HEK293 (cell line): Measurements from ENCODE around the gene TNFAIP1.
A peak's percentile ranks its signal among the peaks of the same experiment; 100 is the strongest.

Source experiments
- CTCF ChIA-PET: fragments of 350-600 bp; formaldehyde crosslinking; extraction: SDS; loops from one replicate; lab custom pipeline; 2021; ENCODE audit warnings: antibody characterized with exemption; lab: Yijun Ruan, JAX
- POLR2A ChIA-PET: fragments of 300-600 bp; formaldehyde crosslinking; extraction: SDS; loops from one replicate; lab custom pipeline; 2020; ENCODE audit warnings: antibody characterized with exemption, inconsistent platforms; lab: Yijun Ruan, JAX
- H3K27ac ChIP-seq: fragments of 200-500 bp; sonication (Bioruptor generic); 2 replicates; pipeline ENCODE4 v1.5.1; 2014; ENCODE audit warnings: low read depth, low read length, control low read depth, inconsistent platforms; ENCODE audit errors: extremely low read depth
- H3K36me3 ChIP-seq, 2 experiments: fragments of 200-500 bp in 1 of 2; sonication (Bioruptor generic) in 1 of 2; 1 replicate in 1 of 2; 2 replicates in 1 of 2; pipeline ENCODE4 v1.5.1; 2014 to 2017; ENCODE audit warnings: inconsistent platforms in 2 of 2, low read length in 2 of 2; ENCODE audit not compliant: control insufficient read depth in 2 of 2, insufficient read depth in 1 of 2
- H3K4me1 ChIP-seq: fragments of 200-500 bp; sonication (Bioruptor generic); 2 replicates; pipeline ENCODE4 v1.5.1; 2014; ENCODE audit warnings: mild to moderate bottlenecking, low read length, inconsistent platforms; ENCODE audit not compliant: control insufficient read depth, insufficient read depth
- H3K4me3 ChIP-seq: 2 replicates; pipeline ENCODE4 v1.5.1; 2011; ENCODE audit warnings: low read depth, mild to moderate bottlenecking, control low read depth, low read length, moderate library complexity
- H3K9me3 ChIP-seq: fragments of 200-500 bp; sonication (Bioruptor generic); 2 replicates; pipeline ENCODE4 v1.5.1; 2014; ENCODE audit warnings: low read depth, low read length, inconsistent platforms; ENCODE audit not compliant: control insufficient read depth, insufficient read depth
- EGR2 ChIP-seq: fragments of 450-650 bp; formaldehyde crosslinking; IDR thresholded peaks from 2 replicates; pipeline ENCODE4 v1.5.1; 2016; ENCODE audit warnings: low read depth, missing biosample characterization, missing genetic modification characterization
- GLIS1 ChIP-seq: fragments of 450-650 bp; formaldehyde crosslinking; IDR thresholded peaks from 2 replicates; pipeline ENCODE4 v1.5.1; 2016; ENCODE audit warnings: missing biosample characterization, missing genetic modification characterization
- GLIS2 ChIP-seq: fragments of 450-650 bp; formaldehyde crosslinking; IDR thresholded peaks from 2 replicates; pipeline ENCODE4 v1.5.1; 2016; ENCODE audit warnings: missing biosample characterization, missing genetic modification characterization
- KLF8 ChIP-seq: fragments of 450-650 bp; formaldehyde crosslinking; IDR thresholded peaks from 2 replicates; pipeline ENCODE4 v1.5.1; 2016; ENCODE audit warnings: missing biosample characterization, missing genetic modification characterization
- SP2 ChIP-seq: fragments of 450-650 bp; formaldehyde crosslinking; IDR thresholded peaks from 2 replicates; pipeline ENCODE4 v1.5.1; 2016; ENCODE audit warnings: missing biosample characterization, missing genetic modification characterization
- SP7 ChIP-seq: fragments of 450-650 bp; formaldehyde crosslinking; IDR thresholded peaks from 2 replicates; pipeline ENCODE4 v1.5.1; 2016; ENCODE audit warnings: missing biosample characterization, missing genetic modification characterization
- ZBTB17 ChIP-seq: fragments of 450-650 bp; formaldehyde crosslinking; IDR thresholded peaks from 2 replicates; pipeline ENCODE4 v1.5.1; 2016; ENCODE audit warnings: missing biosample characterization, missing genetic modification characterization
- ZBTB21 ChIP-seq: fragments of 450-650 bp; formaldehyde crosslinking; IDR thresholded peaks from 2 replicates; pipeline ENCODE4 v1.5.1; 2017; ENCODE audit warnings: missing biosample characterization, missing genetic modification characterization
- ZFP41 ChIP-seq: fragments of 450-650 bp; formaldehyde crosslinking; IDR thresholded peaks from 2 replicates; pipeline ENCODE4 v1.5.1; 2016; ENCODE audit warnings: missing biosample characterization, missing genetic modification characterization, borderline replicate concordance
- ZNF146 ChIP-seq: fragments of 450-650 bp; formaldehyde crosslinking; IDR thresholded peaks from 2 replicates; pipeline ENCODE4 v1.5.1; 2016; ENCODE audit warnings: missing biosample characterization, missing genetic modification characterization
- ZNF155 ChIP-seq: fragments of 450-650 bp; formaldehyde crosslinking; IDR thresholded peaks from 2 replicates; pipeline ENCODE4 v1.5.1; 2016; ENCODE audit warnings: missing biosample characterization, missing genetic modification characterization
- ZNF214 ChIP-seq: fragments of 450-650 bp; formaldehyde crosslinking; IDR thresholded peaks from 2 replicates; pipeline ENCODE4 v1.5.1; 2017; ENCODE audit warnings: missing biosample characterization, mild to moderate bottlenecking, missing genetic modification characterization, borderline replicate concordance
- ZNF335 ChIP-seq: fragments of 450-650 bp; formaldehyde crosslinking; conservative IDR thresholded peaks from 2 replicates; pipeline ENCODE4 v1.5.1; 2016; ENCODE audit warnings: missing biosample characterization, missing genetic modification characterization
- ZNF366 ChIP-seq: fragments of 450-650 bp; formaldehyde crosslinking; conservative IDR thresholded peaks from 2 replicates; pipeline ENCODE4 v1.5.1; 2016; ENCODE audit warnings: missing biosample characterization, missing genetic modification characterization
- ZNF48 ChIP-seq: fragments of 450-650 bp; formaldehyde crosslinking; IDR thresholded peaks from 2 replicates; pipeline ENCODE4 v1.5.1; 2016; ENCODE audit warnings: missing biosample characterization, missing genetic modification characterization
- ZNF558 ChIP-seq: fragments of 450-650 bp; formaldehyde crosslinking; IDR thresholded peaks from 2 replicates; pipeline ENCODE4 v1.5.1; 2016; ENCODE audit warnings: missing biosample characterization, missing genetic modification characterization
- ZNF621 ChIP-seq: fragments of 450-650 bp; formaldehyde crosslinking; IDR thresholded peaks from 2 replicates; pipeline ENCODE4 v1.5.1; 2017; ENCODE audit warnings: missing biosample characterization, missing genetic modification characterization
- ZNF629 ChIP-seq: fragments of 450-650 bp; formaldehyde crosslinking; IDR thresholded peaks from 2 replicates; pipeline ENCODE4 v1.5.1; 2017; ENCODE audit warnings: missing biosample characterization, missing genetic modification characterization
- ZNF791 ChIP-seq: fragments of 450-650 bp; formaldehyde crosslinking; IDR thresholded peaks from 2 replicates; pipeline ENCODE4 v1.5.1; 2016; ENCODE audit warnings: missing biosample characterization, missing genetic modification characterization
- TF ChIP-seq, protein P1 (sequence below): fragments of 450-650 bp; formaldehyde crosslinking; IDR thresholded peaks from 2 replicates; pipeline ENCODE4 v1.5.1; 2016; ENCODE audit warnings: missing biosample characterization, missing genetic modification characterization
- TF ChIP-seq, protein P2 (sequence below): fragments of 450-650 bp; formaldehyde crosslinking; IDR thresholded peaks from 2 replicates; pipeline ENCODE4 v1.5.1; 2016; ENCODE audit warnings: missing biosample characterization, missing genetic modification characterization
- TF ChIP-seq, protein P3 (sequence below): fragments of 450-650 bp; formaldehyde crosslinking; IDR thresholded peaks from 2 replicates; pipeline ENCODE4 v1.5.1; 2017; ENCODE audit warnings: missing biosample characterization, missing genetic modification characterization
- TF ChIP-seq, protein P4 (sequence below): fragments of 450-650 bp; formaldehyde crosslinking; conservative IDR thresholded peaks from 2 replicates; pipeline ENCODE4 v1.5.1; 2016; ENCODE audit warnings: low read depth, missing biosample characterization, missing genetic modification characterization

TNFAIP1 gene

DNA sequence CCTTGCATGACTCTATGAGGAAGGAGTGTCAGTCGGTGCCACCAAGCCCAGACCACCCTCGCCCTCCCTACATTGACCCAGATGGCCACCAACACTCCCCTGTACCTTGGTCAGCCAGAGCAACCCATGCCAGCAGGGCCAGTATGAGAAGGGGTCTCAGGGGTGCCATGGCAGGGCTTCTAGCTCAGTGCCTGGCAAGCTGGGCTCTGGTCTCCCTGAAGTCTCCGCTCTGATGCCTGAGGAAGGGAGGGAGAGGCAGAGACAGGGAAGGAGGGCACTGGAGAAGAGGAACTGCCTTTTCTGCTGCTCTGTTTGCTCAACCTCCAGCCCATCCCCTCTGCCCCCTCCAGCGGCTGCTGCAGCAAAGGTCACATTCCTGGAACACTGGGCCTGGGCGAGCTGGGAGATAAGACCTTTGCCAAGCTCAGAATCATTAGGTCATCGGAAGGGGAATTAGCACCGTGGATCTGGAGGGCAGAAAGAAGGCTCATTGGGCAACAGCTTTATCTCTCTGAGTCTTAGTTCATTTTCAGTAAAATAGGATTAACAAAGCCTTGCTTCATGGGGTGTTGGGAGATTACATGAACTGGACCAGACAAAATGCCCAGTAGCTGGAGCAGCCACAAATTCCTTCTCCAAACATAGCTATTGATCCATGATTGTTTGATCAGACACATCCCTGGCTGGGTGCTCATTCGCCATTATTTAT is 34.6 kb downstream of the TNFAIP1 start, which contains the start of gene VTN:
TSS of gene VTN (minus strand) at position 273 of the 709 bp plus-strand sequence. CDS start at position 169, 104 bp downstream.
- Histone ChIP-seq H3K4me1 (peaks cover 13% of the 10 kb centered on the region), H3K27ac (peak within 1 kb of the TSS; percentile 11), H3K36me3 (peaks cover 0 to 1% of the 10 kb centered on the region in 2 experiments; a peak in 2 of 3 replicates), H3K4me3 (peak within 1 kb of the TSS; percentile 11; the same call in 1 of the 2 replicates), H3K9me3 (no peaks in the 10 kb centered on the region)
- CTCF ChIA-PET, result interaction anchor here (0.6 to 1.5 kb wide), 8 partner anchors 9 to 170 kb away, joined by 3 to 6 read pairs (median 4); no protein-coding TSS in a partner anchor
- TF ChIP-seq ZNF155 (tag by site-specific recombination), result no peak
- TF ChIP-seq, protein P1, sequence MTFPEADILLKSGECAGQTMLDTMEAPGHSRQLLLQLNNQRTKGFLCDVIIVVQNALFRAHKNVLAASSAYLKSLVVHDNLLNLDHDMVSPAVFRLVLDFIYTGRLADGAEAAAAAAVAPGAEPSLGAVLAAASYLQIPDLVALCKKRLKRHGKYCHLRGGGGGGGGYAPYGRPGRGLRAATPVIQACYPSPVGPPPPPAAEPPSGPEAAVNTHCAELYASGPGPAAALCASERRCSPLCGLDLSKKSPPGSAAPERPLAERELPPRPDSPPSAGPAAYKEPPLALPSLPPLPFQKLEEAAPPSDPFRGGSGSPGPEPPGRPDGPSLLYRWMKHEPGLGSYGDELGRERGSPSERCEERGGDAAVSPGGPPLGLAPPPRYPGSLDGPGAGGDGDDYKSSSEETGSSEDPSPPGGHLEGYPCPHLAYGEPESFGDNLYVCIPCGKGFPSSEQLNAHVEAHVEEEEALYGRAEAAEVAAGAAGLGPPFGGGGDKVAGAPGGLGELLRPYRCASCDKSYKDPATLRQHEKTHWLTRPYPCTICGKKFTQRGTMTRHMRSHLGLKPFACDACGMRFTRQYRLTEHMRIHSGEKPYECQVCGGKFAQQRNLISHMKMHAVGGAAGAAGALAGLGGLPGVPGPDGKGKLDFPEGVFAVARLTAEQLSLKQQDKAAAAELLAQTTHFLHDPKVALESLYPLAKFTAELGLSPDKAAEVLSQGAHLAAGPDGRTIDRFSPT (tag by site-specific recombination), result no peak
- peak; percentile 10; the same call in 1 of the 2 replicates for TF ChIP-seq EGR2 (tag by site-specific recombination)
- peak; percentile 18; the same call in 1 of the 2 replicates for TF ChIP-seq ZNF335
- TF ChIP-seq SP7, result peak; percentile 48
- TF ChIP-seq, protein P2, sequence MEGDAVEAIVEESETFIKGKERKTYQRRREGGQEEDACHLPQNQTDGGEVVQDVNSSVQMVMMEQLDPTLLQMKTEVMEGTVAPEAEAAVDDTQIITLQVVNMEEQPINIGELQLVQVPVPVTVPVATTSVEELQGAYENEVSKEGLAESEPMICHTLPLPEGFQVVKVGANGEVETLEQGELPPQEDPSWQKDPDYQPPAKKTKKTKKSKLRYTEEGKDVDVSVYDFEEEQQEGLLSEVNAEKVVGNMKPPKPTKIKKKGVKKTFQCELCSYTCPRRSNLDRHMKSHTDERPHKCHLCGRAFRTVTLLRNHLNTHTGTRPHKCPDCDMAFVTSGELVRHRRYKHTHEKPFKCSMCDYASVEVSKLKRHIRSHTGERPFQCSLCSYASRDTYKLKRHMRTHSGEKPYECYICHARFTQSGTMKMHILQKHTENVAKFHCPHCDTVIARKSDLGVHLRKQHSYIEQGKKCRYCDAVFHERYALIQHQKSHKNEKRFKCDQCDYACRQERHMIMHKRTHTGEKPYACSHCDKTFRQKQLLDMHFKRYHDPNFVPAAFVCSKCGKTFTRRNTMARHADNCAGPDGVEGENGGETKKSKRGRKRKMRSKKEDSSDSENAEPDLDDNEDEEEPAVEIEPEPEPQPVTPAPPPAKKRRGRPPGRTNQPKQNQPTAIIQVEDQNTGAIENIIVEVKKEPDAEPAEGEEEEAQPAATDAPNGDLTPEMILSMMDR (tag by site-specific recombination), result 0 out of 2 replicates have a peak, but pooled peaks have one; percentile 2
- no peak for TF ChIP-seq ZNF791 (tag by site-specific recombination)
- peak; percentile 65 for TF ChIP-seq GLIS1 (tag by site-specific recombination)
- TF ChIP-seq ZBTB21 (tag by site-specific recombination), result no peak
- peak; percentile 68; the same call in 1 of the 2 replicates for TF ChIP-seq ZBTB17 (tag by site-specific recombination)
- TF ChIP-seq ZNF366 (tag by site-specific recombination), result peak; percentile 69
- 0 out of 2 replicates have a peak, but pooled peaks have one; percentile 21 for TF ChIP-seq KLF8 (tag by site-specific recombination)
- TF ChIP-seq SP2 (tag by site-specific recombination), result peak; percentile 50
- peak; percentile 52 for TF ChIP-seq ZNF629 (tag by site-specific recombination)
- TF ChIP-seq, protein P3, sequence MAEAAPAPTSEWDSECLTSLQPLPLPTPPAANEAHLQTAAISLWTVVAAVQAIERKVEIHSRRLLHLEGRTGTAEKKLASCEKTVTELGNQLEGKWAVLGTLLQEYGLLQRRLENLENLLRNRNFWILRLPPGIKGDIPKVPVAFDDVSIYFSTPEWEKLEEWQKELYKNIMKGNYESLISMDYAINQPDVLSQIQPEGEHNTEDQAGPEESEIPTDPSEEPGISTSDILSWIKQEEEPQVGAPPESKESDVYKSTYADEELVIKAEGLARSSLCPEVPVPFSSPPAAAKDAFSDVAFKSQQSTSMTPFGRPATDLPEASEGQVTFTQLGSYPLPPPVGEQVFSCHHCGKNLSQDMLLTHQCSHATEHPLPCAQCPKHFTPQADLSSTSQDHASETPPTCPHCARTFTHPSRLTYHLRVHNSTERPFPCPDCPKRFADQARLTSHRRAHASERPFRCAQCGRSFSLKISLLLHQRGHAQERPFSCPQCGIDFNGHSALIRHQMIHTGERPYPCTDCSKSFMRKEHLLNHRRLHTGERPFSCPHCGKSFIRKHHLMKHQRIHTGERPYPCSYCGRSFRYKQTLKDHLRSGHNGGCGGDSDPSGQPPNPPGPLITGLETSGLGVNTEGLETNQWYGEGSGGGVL (tag by site-specific recombination), result peak; percentile 31; the same call in 1 of the 2 replicates
- POLR2A ChIA-PET, result interaction anchor here (1.1 to 7.1 kb wide), 4 partner anchors 10 to 35 kb away, joined by 4 to 66 read pairs (median 12); partner anchors contain the start of genes IFT20, POLDIP2, SLC46A1 and TNFAIP1

DNA sequence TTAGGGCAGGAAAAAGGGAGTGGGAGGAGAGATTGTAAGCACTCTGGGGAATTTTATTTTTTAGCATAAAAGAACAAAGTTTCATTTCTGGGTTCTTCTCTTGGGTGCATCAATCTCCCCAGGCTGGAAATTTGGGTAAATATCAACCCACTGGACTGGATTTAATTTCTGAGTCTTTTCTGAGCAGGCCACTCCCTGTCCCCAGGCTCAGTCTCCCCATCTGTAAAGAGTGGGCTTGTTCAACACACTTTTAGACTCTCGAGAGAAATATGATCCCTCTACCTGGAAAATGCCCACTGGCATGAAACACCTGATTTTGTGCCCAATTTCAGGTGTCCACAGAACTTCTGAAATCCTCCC is 35.2 kb downstream of the TNFAIP1 start:
- ChIA-PET POLR2A (interaction anchor here (1.1 to 7.1 kb wide), 4 partner anchors 10 to 35 kb away, joined by 4 to 66 read pairs (median 12); partner anchors contain the start of genes IFT20, POLDIP2, SLC46A1 and TNFAIP1), CTCF (interaction anchor here (0.6 to 1.5 kb wide), 4 partner anchors 8 to 169 kb away, joined by 3 to 6 read pairs (median 4); no protein-coding TSS in a partner anchor)
- H3K36me3 ChIP-seq, result no peaks in the 10 kb centered on the region; a peak in 1 of 3 replicates
- peak overlapping the region; percentile 11 for H3K27ac ChIP-seq
- H3K4me1 ChIP-seq, result peaks cover 13% of the 10 kb centered on the region
- H3K9me3 ChIP-seq, result no peaks in the 10 kb centered on the region
- H3K4me3 ChIP-seq, result no peak overlapping the region
- TF ChIP-seq ZNF214 (tag by site-specific recombination), result no peak
- TF ChIP-seq, protein P4, sequence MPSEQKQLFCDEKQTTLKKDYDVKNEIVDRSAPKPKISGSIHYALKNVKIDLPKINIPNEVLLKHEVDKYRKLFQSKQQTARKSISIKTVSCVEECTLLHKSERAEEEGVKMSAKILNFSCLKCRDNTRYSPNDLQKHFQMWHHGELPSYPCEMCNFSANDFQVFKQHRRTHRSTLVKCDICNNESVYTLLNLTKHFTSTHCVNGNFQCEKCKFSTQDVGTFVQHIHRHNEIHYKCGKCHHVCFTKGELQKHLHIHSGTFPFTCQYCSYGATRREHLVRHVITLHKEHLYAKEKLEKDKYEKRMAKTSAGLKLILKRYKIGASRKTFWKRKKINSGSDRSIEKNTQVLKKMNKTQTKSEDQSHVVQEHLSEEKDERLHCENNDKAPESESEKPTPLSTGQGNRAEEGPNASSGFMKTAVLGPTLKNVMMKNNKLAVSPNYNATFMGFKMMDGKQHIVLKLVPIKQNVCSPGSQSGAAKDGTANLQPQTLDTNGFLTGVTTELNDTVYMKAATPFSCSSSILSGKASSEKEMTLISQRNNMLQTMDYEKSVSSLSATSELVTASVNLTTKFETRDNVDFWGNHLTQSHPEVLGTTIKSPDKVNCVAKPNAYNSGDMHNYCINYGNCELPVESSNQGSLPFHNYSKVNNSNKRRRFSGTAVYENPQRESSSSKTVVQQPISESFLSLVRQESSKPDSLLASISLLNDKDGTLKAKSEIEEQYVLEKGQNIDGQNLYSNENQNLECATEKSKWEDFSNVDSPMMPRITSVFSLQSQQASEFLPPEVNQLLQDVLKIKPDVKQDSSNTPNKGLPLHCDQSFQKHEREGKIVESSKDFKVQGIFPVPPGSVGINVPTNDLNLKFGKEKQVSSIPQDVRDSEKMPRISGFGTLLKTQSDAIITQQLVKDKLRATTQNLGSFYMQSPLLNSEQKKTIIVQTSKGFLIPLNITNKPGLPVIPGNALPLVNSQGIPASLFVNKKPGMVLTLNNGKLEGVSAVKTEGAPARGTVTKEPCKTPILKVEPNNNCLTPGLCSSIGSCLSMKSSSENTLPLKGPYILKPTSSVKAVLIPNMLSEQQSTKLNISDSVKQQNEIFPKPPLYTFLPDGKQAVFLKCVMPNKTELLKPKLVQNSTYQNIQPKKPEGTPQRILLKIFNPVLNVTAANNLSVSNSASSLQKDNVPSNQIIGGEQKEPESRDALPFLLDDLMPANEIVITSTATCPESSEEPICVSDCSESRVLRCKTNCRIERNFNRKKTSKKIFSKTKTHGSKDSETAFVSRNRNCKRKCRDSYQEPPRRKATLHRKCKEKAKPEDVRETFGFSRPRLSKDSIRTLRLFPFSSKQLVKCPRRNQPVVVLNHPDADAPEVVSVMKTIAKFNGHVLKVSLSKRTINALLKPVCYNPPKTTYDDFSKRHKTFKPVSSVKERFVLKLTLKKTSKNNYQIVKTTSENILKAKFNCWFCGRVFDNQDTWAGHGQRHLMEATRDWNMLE (tag by site-specific recombination), result no peak
- TF ChIP-seq ZFP41 (tag by site-specific recombination), result no peak
- no peak for TF ChIP-seq ZBTB17 (tag by site-specific recombination)
- no peak for TF ChIP-seq ZNF558 (tag by site-specific recombination)
- TF ChIP-seq ZNF621 (tag by site-specific recombination), result no peak
- TF ChIP-seq ZNF146 (tag by site-specific recombination), result no peak
- TF ChIP-seq ZBTB21 (tag by site-specific recombination), result no peak
- no peak for TF ChIP-seq ZNF48 (tag by site-specific recombination)
- no peak for TF ChIP-seq GLIS2 (tag by site-specific recombination)
